ENCODE results near the gene STX18.

DNA sequence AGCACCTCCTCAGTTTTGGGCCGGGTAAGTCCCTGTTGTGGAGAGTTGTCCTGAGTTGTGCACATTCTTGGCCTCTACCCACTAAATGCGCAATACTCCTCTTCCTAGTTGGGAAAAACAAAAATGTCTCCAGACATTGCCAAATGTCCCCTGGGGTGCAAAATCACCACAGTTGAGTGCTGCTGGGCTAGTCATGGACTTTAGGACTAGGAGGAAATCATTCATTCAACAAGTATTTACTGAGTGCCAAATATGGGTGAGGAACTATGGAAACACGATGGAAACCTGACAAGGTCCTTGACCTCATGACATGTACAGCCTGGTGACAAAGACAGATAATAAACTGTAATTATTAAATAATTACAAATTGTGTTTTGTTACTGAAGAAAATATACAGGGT lies 71.6 kb downstream of the STX18 start:
- TF ChIP-seq, protein P1, sequence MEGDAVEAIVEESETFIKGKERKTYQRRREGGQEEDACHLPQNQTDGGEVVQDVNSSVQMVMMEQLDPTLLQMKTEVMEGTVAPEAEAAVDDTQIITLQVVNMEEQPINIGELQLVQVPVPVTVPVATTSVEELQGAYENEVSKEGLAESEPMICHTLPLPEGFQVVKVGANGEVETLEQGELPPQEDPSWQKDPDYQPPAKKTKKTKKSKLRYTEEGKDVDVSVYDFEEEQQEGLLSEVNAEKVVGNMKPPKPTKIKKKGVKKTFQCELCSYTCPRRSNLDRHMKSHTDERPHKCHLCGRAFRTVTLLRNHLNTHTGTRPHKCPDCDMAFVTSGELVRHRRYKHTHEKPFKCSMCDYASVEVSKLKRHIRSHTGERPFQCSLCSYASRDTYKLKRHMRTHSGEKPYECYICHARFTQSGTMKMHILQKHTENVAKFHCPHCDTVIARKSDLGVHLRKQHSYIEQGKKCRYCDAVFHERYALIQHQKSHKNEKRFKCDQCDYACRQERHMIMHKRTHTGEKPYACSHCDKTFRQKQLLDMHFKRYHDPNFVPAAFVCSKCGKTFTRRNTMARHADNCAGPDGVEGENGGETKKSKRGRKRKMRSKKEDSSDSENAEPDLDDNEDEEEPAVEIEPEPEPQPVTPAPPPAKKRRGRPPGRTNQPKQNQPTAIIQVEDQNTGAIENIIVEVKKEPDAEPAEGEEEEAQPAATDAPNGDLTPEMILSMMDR (IDR thresholded peaks at IDR 0.05 in 4 of 5, conservative IDR thresholded peaks at IDR 0.05 in 1 of 5), result no peak
- no peak for TF ChIP-seq POLR2A (IDR thresholded peaks at IDR 0.05)
